ENCODE results near the gene MDN1. TPM values are rescaled to one million over a fixed set of nuclear protein-coding genes. Genes with fewer than 3 reads are reported as not detected.

Gene MDN1
- total and polyA plus RNA-seq, 2 of the 13 experiments (the other 11 are each of a cell fraction or from before 2014, with no cell fraction given): 18.8 to 52.9 TPM

- FAIRE-seq: no peak
- peak overlapping the region; percentile 85 for H3K4me2 ChIP-seq (ENCODE audit: low read depth, low read length)
- no peak for DNase-seq (ENCODE audit: low spot score)
- peaks cover 15% of the 10 kb centered on the region for H3K79me2 ChIP-seq (ENCODE audit: insufficient read depth, low read length)
- BruUV-seq (replicated peaks): TSS peak; percentile 64
- peaks cover 0 to 10% of the 10 kb centered on the region in 2 experiments; a peak in 2 of 5 replicates for H3K36me3 ChIP-seq (replicated peaks in 1 of 2; ENCODE audit: control insufficient read depth in 1 of 2, insufficient read depth in 2 of 2, low read length in 2 of 2)
- peaks cover 13% of the 10 kb centered on the region for H3K4me1 ChIP-seq (ENCODE audit: insufficient read depth, low read length)
- peak; percentile 3; the same call in 2 of the 3 replicates for ATAC-seq
- H3K27me3 ChIP-seq (ENCODE audit: control insufficient read depth in 1 of 2, insufficient read depth in 2 of 2, low read length in 2 of 2): no peaks in the 10 kb centered on the region; a peak in 1 of 5 replicates
- no peaks in the 10 kb centered on the region for H4K20me1 ChIP-seq (ENCODE audit: insufficient read depth, low read length)
- POLR2A ChIA-PET: no interaction called here
- peak overlapping the region; percentile 85 for H3K27ac ChIP-seq (ENCODE audit: extremely low read length, insufficient read depth, low read length)
- intact Hi-C loops (cut with micrococcal nuclease; ENCODE audit: unreplicated experiment): no loop called here
- no peak for TF ChIP-seq SKIL (CRISPR knock-in tag; IDR thresholded peaks at IDR 0.05; ENCODE audit: borderline replicate concordance)
- 0 out of 2 replicates have a peak, but pooled peaks have one; percentile 16 for TF ChIP-seq NAIF1 (CRISPR knock-in tag; IDR thresholded peaks at IDR 0.05; ENCODE audit: borderline replicate concordance)
- no peak for TF ChIP-seq ZNF317 (CRISPR knock-in tag; IDR thresholded peaks at IDR 0.05)
- 0 out of 2 replicates have a peak, but pooled peaks have one; percentile 20 for TF ChIP-seq ZNF160 (CRISPR knock-in tag; IDR thresholded peaks at IDR 0.05)
- TF ChIP-seq SSRP1 (CRISPR knock-in tag; IDR thresholded peaks at IDR 0.05): no peak
- no peak for TF ChIP-seq SMAD1 (CRISPR knock-in tag; IDR thresholded peaks at IDR 0.05; ENCODE audit: borderline replicate concordance, low read depth)
- TF ChIP-seq ZNF747 (CRISPR knock-in tag; IDR thresholded peaks at IDR 0.05; ENCODE audit: borderline replicate concordance): 0 out of 2 replicates have a peak, but pooled peaks have one; percentile 40
- TF ChIP-seq ZNF770 (CRISPR knock-in tag; IDR thresholded peaks at IDR 0.05): peak; percentile 91
- peak; percentile 5 for TF ChIP-seq ZNF18 (CRISPR knock-in tag; IDR thresholded peaks at IDR 0.05; ENCODE audit: insufficient replicate concordance)
- no peak for TF ChIP-seq MYC (CRISPR knock-in tag; IDR thresholded peaks at IDR 0.05; ENCODE audit: borderline replicate concordance)
- TF ChIP-seq NCOR1 (IDR thresholded peaks at IDR 0.05; ENCODE audit: borderline replicate concordance, low read length): no peak
- no peak for TF ChIP-seq ZNF333 (CRISPR knock-in tag; IDR thresholded peaks at IDR 0.05; ENCODE audit: borderline replicate concordance)
- TF ChIP-seq ZSCAN31 (CRISPR knock-in tag; IDR thresholded peaks at IDR 0.05; ENCODE audit: low read depth): 0 out of 2 replicates have a peak, but pooled peaks have one; percentile 5
- TF ChIP-seq ZSCAN22 (CRISPR knock-in tag; IDR thresholded peaks at IDR 0.05): no peak
- H2AFZ ChIP-seq (ENCODE audit: low read length): no peak overlapping the region
- peak overlapping the region; percentile 62 to 87 (median 67) for H3K4me3 ChIP-seq (replicated peaks in 1 of 3; ENCODE audit: insufficient read depth in 1 of 3, low read depth in 2 of 3, low read length in 3 of 3)
- H3K9ac ChIP-seq (ENCODE audit: insufficient read depth, low read depth, low read length): peak overlapping the region; percentile 83
- in situ Hi-C loops (cut with HindIII; ENCODE audit: extremely low pct_ligation_motif_present, low pct_unique_long_range_greater_than_20kb): no loop called here
- CTCF ChIA-PET (ENCODE audit: low intra/inter-chr PET ratio, low total read pairs): no interaction called here
- no peaks in the 10 kb centered on the region for H3K9me3 ChIP-seq (ENCODE audit: low read length)
- under 1% methylated on average over 7 of the region's 7 CpGs for WGBS (ENCODE audit: low lambda C conversion rate)
These were observed 181.7 kb downstream of the MDN1 start for GRCh38 chr6:89637960-89638319.

All from HepG2 (cell line).